Keratinocyte (primary cell): Measurements from ENCODE around the gene TRIM26. TPM values are rescaled to one million over a fixed set of nuclear protein-coding genes. Genes with fewer than 3 reads are reported as not detected.

Experiments used
- DNase-seq: peaks from one replicate; pipeline ENCODE4 v3.0.0-alpha.2; 2011; ENCODE audit warnings: low read depth, missing footprints, low spot score
- FAIRE-seq: peaks from 2 replicates; lab custom pipeline; 2011; peaks lifted over from hg19 to GRCh38; lab: Jason Lieb, UNC
- H2AFZ ChIP-seq: 2 replicates; pipeline ENCODE4 v1.6.0; 2012; ENCODE audit warnings: low read length, control low read depth, inconsistent platforms; ENCODE audit not compliant: control insufficient read depth
- H3K27ac ChIP-seq: 2 replicates; pipeline ENCODE4 v1.5.1; 2011; ENCODE audit warnings: low read length; ENCODE audit not compliant: control insufficient read depth, insufficient read depth
- H3K27me3 ChIP-seq: 3 replicates; pipeline ENCODE4 v1.6.0; 2011; ENCODE audit warnings: low read length; ENCODE audit not compliant: control insufficient read depth, insufficient read depth; ENCODE audit errors: extremely low read depth
- H3K36me3 ChIP-seq, 2 experiments: 2 replicates in 1 of 2; 3 replicates in 1 of 2; pipeline ENCODE4 v1.5.1; 2011; ENCODE audit warnings: low read length in 2 of 2, mild to moderate bottlenecking in 1 of 2; ENCODE audit not compliant: control insufficient read depth in 2 of 2, insufficient read depth in 2 of 2; ENCODE audit errors: extremely low read depth in 1 of 2
- H3K4me1 ChIP-seq: 3 replicates; pipeline ENCODE4 v1.5.1; 2011; ENCODE audit warnings: low read length; ENCODE audit not compliant: control insufficient read depth, insufficient read depth; ENCODE audit errors: extremely low read depth
- H3K4me2 ChIP-seq: 3 replicates; pipeline ENCODE4 v1.6.0; 2011; ENCODE audit warnings: low read depth, low read length; ENCODE audit not compliant: control insufficient read depth, insufficient read depth; ENCODE audit errors: extremely low read depth
- H3K4me3 ChIP-seq, 3 experiments: fragments of 200-600 bp in 1 of 3; sonication (generic) in 1 of 3; 2 replicates in 2 of 3; 3 replicates in 1 of 3; pipeline ENCODE4 v1.5.1; 2011 to 2016; ENCODE audit warnings: low read length in 3 of 3, mild to moderate bottlenecking in 3 of 3, control low read depth in 2 of 3, inconsistent platforms in 1 of 3, low read depth in 1 of 3, mixed read lengths in 1 of 3, mixed run types in 1 of 3, moderate library complexity in 1 of 3; ENCODE audit not compliant: control insufficient read depth in 2 of 3, insufficient read depth in 2 of 3; ENCODE audit errors: extremely low read depth in 1 of 3
- H3K79me2 ChIP-seq: 2 replicates; pipeline ENCODE4 v1.6.0; 2012; ENCODE audit warnings: low read length; ENCODE audit not compliant: control insufficient read depth, insufficient read depth
- H3K9ac ChIP-seq: 3 replicates; pipeline ENCODE4 v1.6.0; 2011; ENCODE audit warnings: low read length; ENCODE audit not compliant: control insufficient read depth, insufficient read depth; ENCODE audit errors: extremely low read depth
- H3K9me1 ChIP-seq: 3 replicates; pipeline ENCODE4 v1.6.0; 2011; ENCODE audit warnings: low read length; ENCODE audit not compliant: control insufficient read depth, insufficient read depth; ENCODE audit errors: extremely low read depth
- H3K9me3 ChIP-seq: 2 replicates; pipeline ENCODE4 v1.5.1; 2012; ENCODE audit warnings: low read depth, low read length; ENCODE audit not compliant: control insufficient read depth
- H4K20me1 ChIP-seq: 3 replicates; pipeline ENCODE4 v1.6.0; 2011; ENCODE audit warnings: low read length; ENCODE audit not compliant: control insufficient read depth, insufficient read depth; ENCODE audit errors: extremely low read depth
- CTCF ChIP-seq, 3 experiments: IDR thresholded peaks in 1 of 3; conservative IDR thresholded peaks in 1 of 3; optimal IDR thresholded peaks in 1 of 3; 2 replicates in 2 of 3; 3 replicates in 1 of 3; pipeline versions ENCODE3 to v1.5.1; 2011; ENCODE audit warnings: low read length in 3 of 3, mild to moderate bottlenecking in 3 of 3, moderate library complexity in 2 of 3, control low read depth in 1 of 3, inconsistent platforms in 1 of 3; ENCODE audit not compliant: insufficient read depth in 2 of 3; ENCODE audit errors: extremely low read depth in 1 of 3
- EZH2 ChIP-seq: IDR thresholded peaks from one replicate; pipeline ENCODE4 v1.6.1; 2012; ENCODE audit warnings: inconsistent platforms, mild to moderate bottlenecking, low read length, moderate library complexity
- dilution Hi-C: fragments of 300-500 bp; cut with MboI; formaldehyde crosslinking; loops from one replicate; pipeline ENCODE4 v1.7.0; 2020; ENCODE audit warnings: low sequenced_read_pairs; ENCODE audit not compliant: extremely low pct_ligation_motif_present
- polyA plus RNA-seq, 5 experiments: library from polyadenylated mRNA; depleted of rRNA in 3 of 5; stranded (reverse) in 3 of 5; stranded (forward) in 1 of 5; unstranded in 1 of 5; fragments of >200 nt; gene quantifications; 1 replicate in 1 of 5; 2 replicates in 3 of 5; 3 replicates in 1 of 5; pipeline versions ENCODE4 v1.2.1 to v1.2.3, GENCODE V29; 2011 to 2012; ENCODE audit warnings: missing spikeins in 2 of 5, low read depth in 1 of 5, low replicate concordance in 1 of 5

Gene TRIM26
- polyA plus RNA-seq, 1 donor (not counting 4 experiments of a cell fraction or from before 2014, with no cell fraction given): 34.7 TPM

GRCh38 chr6:30136570-30137286, 76.5 kb downstream of the TRIM26 start:
- Histone ChIP-seq H2AFZ (no peak overlapping the region), H3K4me1 (no peaks in the 10 kb centered on the region), H3K9me1 (no peaks in the 10 kb centered on the region), H3K36me3 (no peaks in the 10 kb centered on the region), H3K27me3 (peaks cover 19% of the 10 kb centered on the region), H3K4me3 (no peak overlapping the region), H3K9ac (no peak overlapping the region), H3K9me3 (no peaks in the 10 kb centered on the region), H3K27ac (no peak overlapping the region), H3K4me2 (no peak overlapping the region), H3K79me2 (no peaks in the 10 kb centered on the region), H4K20me1 (no peaks in the 10 kb centered on the region)
- FAIRE-seq: no peak
- TF ChIP-seq CTCF (optimal IDR thresholded peaks at IDR 0.05 in 1 of 3, IDR thresholded peaks at IDR 0.05 in 1 of 3, conservative IDR thresholded peaks at IDR 0.05 in 1 of 3; ENCODE audit: extremely low read depth in 1 of 3, insufficient read depth in 2 of 3, low read length in 3 of 3): no peak
- no peak for TF ChIP-seq EZH2
- dilution Hi-C loops: loop anchor here (10.0 kb wide), 1 partner anchor 62 kb away; the partner anchor contains the start of gene RNF39
- no peak for DNase-seq

- dilution Hi-C loops: loop anchor here (10.0 kb wide), 1 partner anchor 61 kb away; the partner anchor contains the start of gene RNF39
- Histone ChIP-seq H3K27me3 (peaks cover 18% of the 10 kb centered on the region), H2AFZ (no peak within 1 kb of the TSS)
Measured at GRCh38 chr6:30135757-30136156, 77.4 kb downstream of the TRIM26 start, which contains the start of gene TRIM40. Gene TRIM40, plus strand, starts transcription at chr6:30136140. Its CDS starts 897 bp downstream, at chr6:30137037.

More at GRCh38 chr6:30135757-30136156, 77.4 kb downstream of the TRIM26 start, which contains the start of gene TRIM40:
- Histone ChIP-seq H3K27ac (no peak within 1 kb of the TSS), H3K9me1 (no peaks in the 10 kb centered on the region), H3K4me3 (no peak within 1 kb of the TSS), H3K36me3 (no peaks in the 10 kb centered on the region), H3K4me1 (peaks cover 1% of the 10 kb centered on the region), H3K9ac (no peak within 1 kb of the TSS), H4K20me1 (no peaks in the 10 kb centered on the region), H3K79me2 (no peaks in the 10 kb centered on the region), H3K9me3 (no peaks in the 10 kb centered on the region), H3K4me2 (no peak within 1 kb of the TSS)
- FAIRE-seq (no peak), DNase-seq (no peak)
- no peak for TF ChIP-seq EZH2
- no peak for TF ChIP-seq CTCF (optimal IDR thresholded peaks at IDR 0.05 in 1 of 3, IDR thresholded peaks at IDR 0.05 in 1 of 3, conservative IDR thresholded peaks at IDR 0.05 in 1 of 3; ENCODE audit: extremely low read depth in 1 of 3, insufficient read depth in 2 of 3, low read length in 3 of 3)
